Uterus (tissue), 2 donors: ENCODE measurements around the gene GATAD2A.

ENCODE experiments used
- CTCF ChIP-seq, 4 experiments: fragments of 200-600 bp in 2 of 4; fragments of 450-650 bp in 2 of 4; sonication (generic) in 2 of 4; IDR thresholded peaks; one replicate each; pipeline ENCODE4 v1.5.1; 2016 to 2019; ENCODE audit warnings: antibody characterized with exemption in 4 of 4, mild to moderate bottlenecking in 2 of 4, moderate library complexity in 1 of 4
- POLR2A ChIP-seq, 2 donors: fragments of 450-650 bp; IDR thresholded peaks; one replicate each; pipeline ENCODE4 v1.6.1; 2016; ENCODE audit warnings: antibody characterized with exemption in 2 of 2, mild to moderate bottlenecking in 1 of 2, moderate library complexity in 1 of 2

- no peak for TF ChIP-seq CTCF (IDR thresholded peaks at IDR 0.05)
- no peak for TF ChIP-seq POLR2A (IDR thresholded peaks at IDR 0.05)
Measured at GRCh38 chr19:19553670-19554069, 148.2 kb downstream of the GATAD2A start.
